ENCODE data around the gene TMEM219.

Gene TMEM219

DNA sequence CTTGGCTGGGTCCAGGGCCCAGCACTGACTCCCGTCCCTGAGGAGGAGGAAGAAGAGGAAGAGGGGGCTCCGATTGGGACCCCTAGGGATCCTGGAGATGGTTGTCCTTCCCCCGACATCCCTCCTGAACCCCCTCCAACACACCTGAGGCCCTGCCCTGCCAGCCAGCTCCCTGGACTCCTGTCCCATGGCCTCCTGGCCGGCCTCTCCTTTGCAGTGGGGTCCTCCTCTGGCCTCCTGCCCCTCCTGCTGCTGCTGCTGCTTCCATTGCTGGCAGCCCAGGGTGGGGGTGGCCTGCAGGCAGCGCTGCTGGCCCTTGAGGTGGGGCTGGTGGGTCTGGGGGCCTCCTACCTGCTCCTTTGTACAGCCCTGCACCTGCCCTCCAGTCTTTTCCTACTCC is 25.1 kb downstream of the TMEM219 start:
- Histone ChIP-seq H3K27me3 (ENCODE audit: insufficient read depth, poor library complexity, severe bottlenecking) (no peaks in the 10 kb centered on the region), H3K4me3 (replicated peaks; ENCODE audit: insufficient read depth, low read length) (no peak overlapping the region), H3K27ac (replicated peaks) (no peak overlapping the region)
- no peak for DNase-seq (ENCODE audit: low read depth in 1 of 2, low spot score in 1 of 2)
- TF ChIP-seq POLR2AphosphoS5 (IDR thresholded peaks at IDR 0.05; ENCODE audit: low read depth) (no peak), GABPA (IDR thresholded peaks at IDR 0.05; ENCODE audit: low read depth) (no peak), SPI1 (IDR thresholded peaks at IDR 0.05; ENCODE audit: borderline replicate concordance, low read depth) (no peak)
- TF ChIP-seq, protein P1, sequence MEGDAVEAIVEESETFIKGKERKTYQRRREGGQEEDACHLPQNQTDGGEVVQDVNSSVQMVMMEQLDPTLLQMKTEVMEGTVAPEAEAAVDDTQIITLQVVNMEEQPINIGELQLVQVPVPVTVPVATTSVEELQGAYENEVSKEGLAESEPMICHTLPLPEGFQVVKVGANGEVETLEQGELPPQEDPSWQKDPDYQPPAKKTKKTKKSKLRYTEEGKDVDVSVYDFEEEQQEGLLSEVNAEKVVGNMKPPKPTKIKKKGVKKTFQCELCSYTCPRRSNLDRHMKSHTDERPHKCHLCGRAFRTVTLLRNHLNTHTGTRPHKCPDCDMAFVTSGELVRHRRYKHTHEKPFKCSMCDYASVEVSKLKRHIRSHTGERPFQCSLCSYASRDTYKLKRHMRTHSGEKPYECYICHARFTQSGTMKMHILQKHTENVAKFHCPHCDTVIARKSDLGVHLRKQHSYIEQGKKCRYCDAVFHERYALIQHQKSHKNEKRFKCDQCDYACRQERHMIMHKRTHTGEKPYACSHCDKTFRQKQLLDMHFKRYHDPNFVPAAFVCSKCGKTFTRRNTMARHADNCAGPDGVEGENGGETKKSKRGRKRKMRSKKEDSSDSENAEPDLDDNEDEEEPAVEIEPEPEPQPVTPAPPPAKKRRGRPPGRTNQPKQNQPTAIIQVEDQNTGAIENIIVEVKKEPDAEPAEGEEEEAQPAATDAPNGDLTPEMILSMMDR (IDR thresholded peaks at IDR 0.05; ENCODE audit: insufficient read depth, low read length): no peak
- TF ChIP-seq, protein P2, sequence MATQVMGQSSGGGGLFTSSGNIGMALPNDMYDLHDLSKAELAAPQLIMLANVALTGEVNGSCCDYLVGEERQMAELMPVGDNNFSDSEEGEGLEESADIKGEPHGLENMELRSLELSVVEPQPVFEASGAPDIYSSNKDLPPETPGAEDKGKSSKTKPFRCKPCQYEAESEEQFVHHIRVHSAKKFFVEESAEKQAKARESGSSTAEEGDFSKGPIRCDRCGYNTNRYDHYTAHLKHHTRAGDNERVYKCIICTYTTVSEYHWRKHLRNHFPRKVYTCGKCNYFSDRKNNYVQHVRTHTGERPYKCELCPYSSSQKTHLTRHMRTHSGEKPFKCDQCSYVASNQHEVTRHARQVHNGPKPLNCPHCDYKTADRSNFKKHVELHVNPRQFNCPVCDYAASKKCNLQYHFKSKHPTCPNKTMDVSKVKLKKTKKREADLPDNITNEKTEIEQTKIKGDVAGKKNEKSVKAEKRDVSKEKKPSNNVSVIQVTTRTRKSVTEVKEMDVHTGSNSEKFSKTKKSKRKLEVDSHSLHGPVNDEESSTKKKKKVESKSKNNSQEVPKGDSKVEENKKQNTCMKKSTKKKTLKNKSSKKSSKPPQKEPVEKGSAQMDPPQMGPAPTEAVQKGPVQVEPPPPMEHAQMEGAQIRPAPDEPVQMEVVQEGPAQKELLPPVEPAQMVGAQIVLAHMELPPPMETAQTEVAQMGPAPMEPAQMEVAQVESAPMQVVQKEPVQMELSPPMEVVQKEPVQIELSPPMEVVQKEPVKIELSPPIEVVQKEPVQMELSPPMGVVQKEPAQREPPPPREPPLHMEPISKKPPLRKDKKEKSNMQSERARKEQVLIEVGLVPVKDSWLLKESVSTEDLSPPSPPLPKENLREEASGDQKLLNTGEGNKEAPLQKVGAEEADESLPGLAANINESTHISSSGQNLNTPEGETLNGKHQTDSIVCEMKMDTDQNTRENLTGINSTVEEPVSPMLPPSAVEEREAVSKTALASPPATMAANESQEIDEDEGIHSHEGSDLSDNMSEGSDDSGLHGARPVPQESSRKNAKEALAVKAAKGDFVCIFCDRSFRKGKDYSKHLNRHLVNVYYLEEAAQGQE (IDR thresholded peaks at IDR 0.05; ENCODE audit: insufficient replicate concordance, low read depth): no peak

DNA sequence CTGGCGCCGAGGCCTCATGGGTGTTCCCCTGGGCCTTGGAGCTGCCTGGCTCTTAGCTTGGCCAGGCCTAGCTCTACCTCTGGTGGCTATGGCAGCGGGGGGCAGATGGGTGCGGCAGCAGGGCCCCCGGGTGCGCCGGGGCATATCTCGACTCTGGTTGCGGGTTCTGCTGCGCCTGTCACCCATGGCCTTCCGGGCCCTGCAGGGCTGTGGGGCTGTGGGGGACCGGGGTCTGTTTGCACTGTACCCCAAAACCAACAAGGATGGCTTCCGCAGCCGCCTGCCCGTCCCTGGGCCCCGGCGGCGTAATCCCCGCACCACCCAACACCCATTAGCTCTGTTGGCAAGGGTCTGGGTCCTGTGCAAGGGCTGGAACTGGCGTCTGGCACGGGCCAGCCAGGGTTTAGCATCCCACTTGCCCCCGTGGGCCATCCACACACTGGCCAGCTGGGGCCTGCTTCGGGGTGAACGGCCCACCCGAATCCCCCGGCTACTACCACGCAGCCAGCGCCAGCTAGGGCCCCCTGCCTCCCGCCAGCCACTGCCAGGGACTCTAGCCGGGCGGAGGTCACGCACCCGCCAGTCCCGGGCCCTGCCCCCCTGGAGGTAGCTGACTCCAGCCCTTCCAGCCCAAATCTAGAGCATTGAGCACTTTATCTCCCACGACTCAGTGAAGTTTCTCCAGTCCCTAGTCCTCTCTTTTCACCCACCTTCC is 25.6 kb downstream of the TMEM219 start:
- no peak overlapping the region for H3K27ac ChIP-seq (replicated peaks)
- H3K27me3 ChIP-seq (ENCODE audit: insufficient read depth, poor library complexity, severe bottlenecking): no peaks in the 10 kb centered on the region
- no peak for DNase-seq (ENCODE audit: low read depth in 1 of 2, low spot score in 1 of 2)
- H3K4me3 ChIP-seq (replicated peaks; ENCODE audit: insufficient read depth, low read length): no peak overlapping the region
- TF ChIP-seq, protein P1 (IDR thresholded peaks at IDR 0.05; ENCODE audit: insufficient read depth, low read length): no peak
- TF ChIP-seq GABPA (IDR thresholded peaks at IDR 0.05; ENCODE audit: low read depth) (no peak), POLR2AphosphoS5 (IDR thresholded peaks at IDR 0.05; ENCODE audit: low read depth) (no peak), SPI1 (IDR thresholded peaks at IDR 0.05; ENCODE audit: borderline replicate concordance, low read depth) (no peak)
- TF ChIP-seq, protein P2 (IDR thresholded peaks at IDR 0.05; ENCODE audit: insufficient replicate concordance, low read depth): no peak

DNA sequence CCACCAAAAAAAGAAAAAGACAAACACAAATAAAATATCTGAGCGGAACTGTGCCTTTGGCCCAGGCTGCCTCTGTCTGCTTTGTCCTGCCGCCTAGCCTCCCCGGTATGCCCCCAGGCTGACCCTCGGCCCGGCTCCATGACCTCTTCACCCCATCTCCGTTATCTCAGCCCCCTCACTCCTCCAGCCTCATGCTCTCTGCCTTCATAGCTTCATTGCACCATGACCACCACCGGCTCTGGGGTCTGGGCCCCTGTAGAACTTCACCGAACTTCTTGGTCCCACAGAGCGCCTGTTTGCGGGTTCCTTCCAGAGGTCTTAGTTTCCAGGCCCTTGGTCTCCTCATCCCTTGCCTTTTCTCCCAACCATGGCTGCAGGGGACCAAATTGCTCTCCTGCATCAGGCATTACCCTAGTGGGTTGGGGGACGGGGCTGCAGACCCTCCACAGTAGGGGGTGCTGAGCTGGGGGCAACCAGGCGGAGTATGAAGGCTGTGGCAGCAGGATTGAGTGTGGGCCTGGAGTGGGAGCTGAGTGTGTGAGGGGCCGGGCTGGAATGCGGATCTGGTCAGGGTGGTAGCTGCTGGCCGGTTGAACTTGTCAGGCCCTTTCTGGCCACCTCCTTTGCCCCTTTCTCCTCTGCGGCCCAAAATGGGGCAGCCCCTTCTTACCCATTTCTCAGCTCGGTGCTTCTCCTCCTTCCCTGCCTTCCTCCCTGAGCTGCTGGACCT is 26.6 kb downstream of the TMEM219 start:
- no peak overlapping the region for H3K4me3 ChIP-seq (replicated peaks; ENCODE audit: insufficient read depth, low read length)
- no peak for DNase-seq (ENCODE audit: low read depth in 1 of 2, low spot score in 1 of 2)
- H3K27me3 ChIP-seq (ENCODE audit: insufficient read depth, poor library complexity, severe bottlenecking): no peaks in the 10 kb centered on the region
- TF ChIP-seq, protein P2 (IDR thresholded peaks at IDR 0.05; ENCODE audit: insufficient replicate concordance, low read depth): no peak
- no peak for TF ChIP-seq POLR2AphosphoS5 (IDR thresholded peaks at IDR 0.05; ENCODE audit: low read depth)
- no peak for TF ChIP-seq SPI1 (IDR thresholded peaks at IDR 0.05; ENCODE audit: borderline replicate concordance, low read depth)
- no peak overlapping the region for H3K27ac ChIP-seq (replicated peaks)
